Measurements from ENCODE around the gene PODNL1. TPM values are rescaled to one million over a fixed set of nuclear protein-coding genes. Genes with fewer than 3 reads are reported as not detected.

The PODNL1 gene
- total RNA-seq, 3 donors from 2014 or later, result 0.80 to 8.8 (median 2.3) TPM

DNA sequence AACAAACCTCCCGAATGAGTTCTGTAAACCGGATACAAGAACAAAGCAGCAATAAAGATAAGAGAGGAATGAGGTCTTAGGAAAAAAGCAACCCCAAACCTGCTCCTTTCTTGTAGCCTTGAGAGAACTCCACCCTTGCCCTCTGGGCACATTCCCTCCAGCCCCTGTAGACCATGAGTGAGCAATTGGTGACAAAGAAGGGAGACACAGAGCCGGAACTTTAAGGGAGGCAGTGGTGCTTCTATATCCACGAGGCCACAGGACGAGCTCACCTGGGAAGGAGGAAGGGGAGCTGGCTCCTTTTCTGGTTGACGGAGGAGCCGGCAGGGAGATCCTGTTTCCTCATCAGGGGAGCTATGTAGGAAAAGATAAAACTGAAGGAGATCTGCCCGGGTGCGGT, 45.3 kb downstream of the PODNL1 start:
- H3K27me3 ChIP-seq, result no peaks in the 10 kb centered on the region
- H3K4me1 ChIP-seq, result no peaks in the 10 kb centered on the region
- DNase-seq (ENCODE audit: low spot score in 2 of 2), result no peak
- H3K4me3 ChIP-seq, result no peak overlapping the region
- intact Hi-C loops (cut with DNase I; ENCODE audit: low total_unique reads), result no loop called here
- no peaks in the 10 kb centered on the region for H3K36me3 ChIP-seq
- TF ChIP-seq POLR2AphosphoS5 (IDR thresholded peaks at IDR 0.05), result no peak
- TF ChIP-seq, protein P1, sequence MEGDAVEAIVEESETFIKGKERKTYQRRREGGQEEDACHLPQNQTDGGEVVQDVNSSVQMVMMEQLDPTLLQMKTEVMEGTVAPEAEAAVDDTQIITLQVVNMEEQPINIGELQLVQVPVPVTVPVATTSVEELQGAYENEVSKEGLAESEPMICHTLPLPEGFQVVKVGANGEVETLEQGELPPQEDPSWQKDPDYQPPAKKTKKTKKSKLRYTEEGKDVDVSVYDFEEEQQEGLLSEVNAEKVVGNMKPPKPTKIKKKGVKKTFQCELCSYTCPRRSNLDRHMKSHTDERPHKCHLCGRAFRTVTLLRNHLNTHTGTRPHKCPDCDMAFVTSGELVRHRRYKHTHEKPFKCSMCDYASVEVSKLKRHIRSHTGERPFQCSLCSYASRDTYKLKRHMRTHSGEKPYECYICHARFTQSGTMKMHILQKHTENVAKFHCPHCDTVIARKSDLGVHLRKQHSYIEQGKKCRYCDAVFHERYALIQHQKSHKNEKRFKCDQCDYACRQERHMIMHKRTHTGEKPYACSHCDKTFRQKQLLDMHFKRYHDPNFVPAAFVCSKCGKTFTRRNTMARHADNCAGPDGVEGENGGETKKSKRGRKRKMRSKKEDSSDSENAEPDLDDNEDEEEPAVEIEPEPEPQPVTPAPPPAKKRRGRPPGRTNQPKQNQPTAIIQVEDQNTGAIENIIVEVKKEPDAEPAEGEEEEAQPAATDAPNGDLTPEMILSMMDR (IDR thresholded peaks at IDR 0.05), result no peak
- no peak for TF ChIP-seq POLR2A (IDR thresholded peaks at IDR 0.05)
- H3K9me3 ChIP-seq, result no peaks in the 10 kb centered on the region
- H3K27ac ChIP-seq, result no peak overlapping the region

DNA sequence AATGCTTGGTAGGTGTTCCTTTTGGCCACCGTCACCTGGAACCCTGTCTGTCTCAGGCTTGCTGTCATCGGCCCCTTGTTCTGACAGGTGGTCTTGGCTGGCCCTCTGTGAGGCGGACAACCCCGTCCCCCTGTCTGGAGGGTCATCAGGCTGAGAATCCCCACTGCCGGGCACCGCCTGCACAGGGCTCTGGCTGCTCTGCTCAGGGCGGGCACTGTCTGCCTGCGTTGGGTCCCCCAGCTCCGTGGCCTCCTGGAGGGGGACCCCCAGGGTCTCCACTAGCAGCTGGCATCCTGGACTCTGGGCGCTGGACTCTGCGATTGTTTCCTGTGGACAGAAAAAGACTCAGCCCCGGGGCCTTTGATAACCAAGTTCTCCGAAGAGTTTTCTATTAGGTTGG, 48.1 kb downstream of the PODNL1 start:
- Histone ChIP-seq H3K27me3 (no peaks in the 10 kb centered on the region), H3K36me3 (no peaks in the 10 kb centered on the region), H3K4me3 (no peak overlapping the region), H3K27ac (no peak overlapping the region), H3K9me3 (no peaks in the 10 kb centered on the region), H3K4me1 (peaks cover 3 to 5% of the 10 kb centered on the region in 2 donors)
- intact Hi-C loops (cut with DNase I; ENCODE audit: low total_unique reads), result no loop called here
- TF ChIP-seq POLR2A (IDR thresholded peaks at IDR 0.05) (no peak), POLR2AphosphoS5 (IDR thresholded peaks at IDR 0.05) (no peak)
- TF ChIP-seq, protein P1 (IDR thresholded peaks at IDR 0.05), result no peak
- no peak for DNase-seq (ENCODE audit: low spot score in 2 of 2)

DNA sequence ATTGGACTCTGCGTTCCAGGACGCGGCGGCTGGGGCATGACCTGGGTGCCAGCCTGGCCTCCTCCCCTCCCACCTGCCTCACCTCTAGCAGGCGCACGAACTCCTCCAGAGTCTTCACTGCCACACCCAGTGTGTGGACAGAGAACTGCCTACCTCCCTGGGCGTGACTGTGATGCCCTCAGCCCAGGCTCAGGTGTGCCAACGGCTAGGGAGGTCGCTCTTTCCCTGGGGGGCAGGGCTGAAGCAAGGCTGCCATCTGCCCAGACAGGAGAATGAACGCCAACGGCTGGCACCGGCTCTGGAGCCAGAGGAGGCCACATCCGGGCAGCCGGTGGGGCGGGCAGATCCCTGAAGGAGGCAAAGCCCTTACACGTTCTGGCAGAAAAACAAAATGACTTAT, 49.9 kb downstream of the PODNL1 start:
- peak overlapping the region; percentile 60 to 85 for H3K27ac ChIP-seq
- TF ChIP-seq POLR2A (IDR thresholded peaks at IDR 0.05), result no peak
- TF ChIP-seq POLR2AphosphoS5 (IDR thresholded peaks at IDR 0.05), result peak in 1 of 3 donors; percentile 14
- TF ChIP-seq, protein P1 (IDR thresholded peaks at IDR 0.05), result no peak
- H3K9me3 ChIP-seq, result no peaks in the 10 kb centered on the region
- peak in 1 of 2 donors; percentile 66 for DNase-seq (ENCODE audit: low spot score in 2 of 2)
- intact Hi-C loops (cut with DNase I; ENCODE audit: low total_unique reads), result loop anchor here (10.0 kb wide), 1 partner anchor 187 kb away; the partner anchor contains the start of gene MISP3
- no peaks in the 10 kb centered on the region for H3K36me3 ChIP-seq
- no peak overlapping the region for H3K4me3 ChIP-seq
- H3K4me1 ChIP-seq, result peaks cover 3 to 18% of the 10 kb centered on the region in 2 donors
- H3K27me3 ChIP-seq, result no peaks in the 10 kb centered on the region

DNA sequence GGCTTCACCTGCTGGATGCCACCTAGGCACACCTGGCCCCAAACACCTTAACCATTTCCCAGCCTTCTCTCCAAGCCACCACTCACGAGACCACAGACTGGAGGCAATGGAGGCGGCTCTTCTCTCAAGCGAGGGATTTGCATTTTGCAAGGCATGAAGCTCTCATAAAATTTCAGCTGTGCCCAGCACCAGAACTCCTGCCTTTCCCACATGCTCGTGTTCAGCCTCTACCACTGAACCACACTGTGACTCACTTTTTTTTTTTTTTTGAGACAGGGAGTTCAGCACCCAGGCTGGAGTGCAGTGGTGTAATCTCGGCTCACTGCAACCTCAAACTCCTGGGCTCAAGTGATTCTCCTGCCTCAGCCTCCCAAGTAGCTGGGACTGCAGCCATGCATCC, 50.7 kb downstream of the PODNL1 start:
- H3K9me3 ChIP-seq, result no peaks in the 10 kb centered on the region
- H3K27me3 ChIP-seq, result no peaks in the 10 kb centered on the region
- DNase-seq (ENCODE audit: low spot score in 2 of 2), result no peak
- intact Hi-C loops (cut with DNase I; ENCODE audit: low total_unique reads), result loop anchor here (10.0 kb wide), 1 partner anchor 187 kb away; the partner anchor contains the start of gene MISP3
- no peaks in the 10 kb centered on the region for H3K36me3 ChIP-seq
- no peak overlapping the region for H3K4me3 ChIP-seq
- H3K27ac ChIP-seq, result peak overlapping the region; percentile 72 to 97
- TF ChIP-seq, protein P1 (IDR thresholded peaks at IDR 0.05), result no peak
- TF ChIP-seq POLR2A (IDR thresholded peaks at IDR 0.05) (no peak), POLR2AphosphoS5 (IDR thresholded peaks at IDR 0.05) (no peak)
- H3K4me1 ChIP-seq, result peaks cover 3 to 20% of the 10 kb centered on the region in 2 donors

DNA sequence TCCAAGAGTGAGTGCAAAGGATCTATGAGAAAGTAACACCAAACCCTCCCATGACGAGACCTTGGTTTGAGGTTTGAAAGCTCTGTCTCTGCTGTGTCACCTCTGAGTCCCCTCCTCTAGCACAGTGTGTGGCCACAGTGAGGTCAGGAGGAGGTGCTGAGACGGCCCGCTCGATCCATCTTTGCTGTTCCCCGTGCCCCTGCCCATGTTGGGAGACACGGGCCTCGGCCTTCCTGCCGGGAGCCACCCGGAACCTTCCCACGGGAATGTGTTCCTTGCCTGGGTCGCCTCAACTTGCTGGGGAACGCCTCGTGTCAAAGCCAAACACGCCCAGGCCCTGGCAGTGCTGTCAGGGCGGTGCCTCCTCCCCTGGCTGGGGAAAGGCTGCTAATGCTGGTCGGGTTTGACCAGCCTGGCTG, 51.2 kb downstream of the PODNL1 start:
- Histone ChIP-seq H3K4me1 (peaks cover 3 to 25% of the 10 kb centered on the region in 2 donors), H3K4me3 (no peak overlapping the region), H3K36me3 (no peaks in the 10 kb centered on the region), H3K27ac (peak overlapping the region; percentile 72 to 97), H3K27me3 (no peaks in the 10 kb centered on the region), H3K9me3 (no peaks in the 10 kb centered on the region)
- intact Hi-C loops (cut with DNase I; ENCODE audit: low total_unique reads), result loop anchor here (10.0 kb wide), 1 partner anchor 188 kb away; the partner anchor contains the start of gene MISP3
- TF ChIP-seq POLR2A (IDR thresholded peaks at IDR 0.05) (no peak), POLR2AphosphoS5 (IDR thresholded peaks at IDR 0.05) (no peak)
- TF ChIP-seq, protein P1 (IDR thresholded peaks at IDR 0.05), result no peak
- peak in 1 of 2 donors; percentile 61 for DNase-seq (ENCODE audit: low spot score in 2 of 2)

Measured in breast epithelium (tissue), 4 donors.